Measurements from ENCODE around the gene KRTAP12-1. TPM values are rescaled to one million over a fixed set of nuclear protein-coding genes. Genes with fewer than 3 reads are reported as not detected.
"Not testable (repeated sequence)": the region's sequence is repeated elsewhere in the genome, so short reads cannot be mapped to it uniquely, and the experiment has no call there.

The KRTAP12-1 gene
- total RNA-seq, 2 experiments from 2014 or later, result not detected

- ChIA-PET POLR2A (no interaction called here), CTCF (interaction anchor here (0.9 kb wide), 1 partner anchor 12 kb away, joined by 3 read pairs; no protein-coding TSS in a partner anchor)
- no peak for DNase-seq
- no peak overlapping the region for H3K27ac Mint-ChIP-seq
- intact Hi-C loops (cut with micrococcal nuclease), result no loop called here
- peaks cover 11% of the 10 kb centered on the region for H3K27me3 Mint-ChIP-seq
- H3K9me3 Mint-ChIP-seq, result peaks cover 17% of the 10 kb centered on the region
- H3K36me3 Mint-ChIP-seq, result peaks cover 8% of the 10 kb centered on the region
- H3K4me1 Mint-ChIP-seq (ENCODE audit: low read depth), result peaks cover 8% of the 10 kb centered on the region
- no peak overlapping the region for H3K4me3 Mint-ChIP-seq
These were observed 9.7 kb upstream of the KRTAP12-1 start for GRCh38 chr21:44691686-44692085.

- H3K27me3 Mint-ChIP-seq; POLR2A ChIA-PET; DNase-seq; H3K36me3 Mint-ChIP-seq; CTCF ChIA-PET; H3K4me3 Mint-ChIP-seq; intact Hi-C loops (cut with micrococcal nuclease); H3K27ac Mint-ChIP-seq: not testable (repeated sequence)
- H3K9me3 Mint-ChIP-seq, result peaks cover 17% of the 10 kb centered on the region
- peaks cover 11% of the 10 kb centered on the region for H3K4me1 Mint-ChIP-seq (ENCODE audit: low read depth)
These were observed 7.8 kb upstream of the KRTAP12-1 start for GRCh38 chr21:44689740-44690139.

GRCh38 chr21:44687671-44688070, 5.7 kb upstream of the KRTAP12-1 start:
- H3K4me1 Mint-ChIP-seq (ENCODE audit: low read depth), result peaks cover 9% of the 10 kb centered on the region
- H3K27ac Mint-ChIP-seq, result no peak overlapping the region
- H3K9me3 Mint-ChIP-seq, result peaks cover 7% of the 10 kb centered on the region
- intact Hi-C loops (cut with micrococcal nuclease), result no loop called here
- no peak for DNase-seq
- CTCF ChIA-PET, result no interaction called here
- peaks cover 9% of the 10 kb centered on the region for H3K27me3 Mint-ChIP-seq
- no peak overlapping the region for H3K4me3 Mint-ChIP-seq
- peaks cover 4% of the 10 kb centered on the region for H3K36me3 Mint-ChIP-seq
- POLR2A ChIA-PET, result no interaction called here

- no peak for DNase-seq
- peaks cover under 1% of the 10 kb centered on the region for H3K9me3 Mint-ChIP-seq
- H3K4me1 Mint-ChIP-seq (ENCODE audit: low read depth), result peaks cover 9% of the 10 kb centered on the region
- POLR2A ChIA-PET, result no interaction called here
- no peak overlapping the region for H3K27ac Mint-ChIP-seq
- no peak overlapping the region for H3K4me3 Mint-ChIP-seq
- peaks cover 9% of the 10 kb centered on the region for H3K27me3 Mint-ChIP-seq
- CTCF ChIA-PET, result no interaction called here
- intact Hi-C loops (cut with micrococcal nuclease), result no loop called here
- H3K36me3 Mint-ChIP-seq, result no peaks in the 10 kb centered on the region
These were observed 5.0 kb upstream of the KRTAP12-1 start for GRCh38 chr21:44686843-44687561.

GRCh38 chr21:44686000-44686781, 4.2 kb upstream of the KRTAP12-1 start:
- Mint-ChIP-seq H3K4me1 (ENCODE audit: low read depth) (peaks cover 6% of the 10 kb centered on the region), H3K4me3 (no peak overlapping the region), H3K27me3 (peaks cover 9% of the 10 kb centered on the region), H3K36me3 (no peaks in the 10 kb centered on the region), H3K9me3 (no peaks in the 10 kb centered on the region), H3K27ac (no peak overlapping the region)
- intact Hi-C loops (cut with micrococcal nuclease), result no loop called here
- ChIA-PET CTCF (no interaction called here), POLR2A (no interaction called here)
- DNase-seq, result no peak

GRCh38 chr21:44685050-44685449, 3.1 kb upstream of the KRTAP12-1 start:
- H3K27ac Mint-ChIP-seq; H3K36me3 Mint-ChIP-seq; H3K4me1 Mint-ChIP-seq (ENCODE audit: low read depth); DNase-seq; H3K9me3 Mint-ChIP-seq; H3K4me3 Mint-ChIP-seq; intact Hi-C loops (cut with micrococcal nuclease); CTCF ChIA-PET; H3K27me3 Mint-ChIP-seq; POLR2A ChIA-PET: not testable (repeated sequence)

- intact Hi-C loops (cut with micrococcal nuclease), result no loop called here
- Mint-ChIP-seq H3K27me3 (peaks cover 9% of the 10 kb centered on the region), H3K4me1 (ENCODE audit: low read depth) (peaks cover 6% of the 10 kb centered on the region), H3K27ac (no peak overlapping the region), H3K9me3 (no peaks in the 10 kb centered on the region), H3K36me3 (no peaks in the 10 kb centered on the region), H3K4me3 (no peak overlapping the region)
- DNase-seq, result no peak
- ChIA-PET CTCF (no interaction called here), POLR2A (no interaction called here)
These were observed 2.5 kb upstream of the KRTAP12-1 start for GRCh38 chr21:44684483-44684882.

- peaks cover 6% of the 10 kb centered on the region for H3K4me1 Mint-ChIP-seq (ENCODE audit: low read depth)
- H3K36me3 Mint-ChIP-seq, result no peaks in the 10 kb centered on the region
- no peak overlapping the region for H3K4me3 Mint-ChIP-seq
- no peak for DNase-seq
- peaks cover 9% of the 10 kb centered on the region for H3K27me3 Mint-ChIP-seq
- ChIA-PET CTCF (no interaction called here), POLR2A (no interaction called here)
- H3K9me3 Mint-ChIP-seq, result no peaks in the 10 kb centered on the region
- no peak overlapping the region for H3K27ac Mint-ChIP-seq
- intact Hi-C loops (cut with micrococcal nuclease), result no loop called here
These were observed 2.1 kb upstream of the KRTAP12-1 start for GRCh38 chr21:44684077-44684476.

- Mint-ChIP-seq H3K27ac (no peak overlapping the region), H3K4me3 (no peak overlapping the region), H3K9me3 (no peaks in the 10 kb centered on the region), H3K36me3 (no peaks in the 10 kb centered on the region), H3K27me3 (peaks cover 9% of the 10 kb centered on the region), H3K4me1 (ENCODE audit: low read depth) (peaks cover 6% of the 10 kb centered on the region)
- DNase-seq, result no peak
- intact Hi-C loops (cut with micrococcal nuclease), result no loop called here
- CTCF ChIA-PET, result interaction anchor here (1.7 kb wide), 1 partner anchor 110 kb away, joined by 4 read pairs; no protein-coding TSS in a partner anchor
- POLR2A ChIA-PET, result no interaction called here
These were observed 703 bp upstream of the KRTAP12-1 start for GRCh38 chr21:44682580-44683151.

GRCh38 chr21:44681152-44681551, 811 bp downstream of the KRTAP12-1 start:
- no peak for DNase-seq
- intact Hi-C loops (cut with micrococcal nuclease), result no loop called here
- CTCF ChIA-PET, result interaction anchor here (1.7 kb wide), 1 partner anchor 112 kb away, joined by 4 read pairs; no protein-coding TSS in a partner anchor
- POLR2A ChIA-PET, result no interaction called here
- peaks cover 2% of the 10 kb centered on the region for H3K4me1 Mint-ChIP-seq (ENCODE audit: low read depth)
- H3K4me3 Mint-ChIP-seq, result no peak overlapping the region
- no peaks in the 10 kb centered on the region for H3K36me3 Mint-ChIP-seq
- peaks cover 4% of the 10 kb centered on the region for H3K27me3 Mint-ChIP-seq
- no peak overlapping the region for H3K27ac Mint-ChIP-seq
- no peaks in the 10 kb centered on the region for H3K9me3 Mint-ChIP-seq

- H3K36me3 Mint-ChIP-seq, result peaks cover 1% of the 10 kb centered on the region
- H3K4me3 Mint-ChIP-seq, result no peak overlapping the region
- H3K9me3 Mint-ChIP-seq, result peaks cover 6% of the 10 kb centered on the region
- H3K4me1 Mint-ChIP-seq (ENCODE audit: low read depth), result no peaks in the 10 kb centered on the region
- no peak for DNase-seq
- CTCF ChIA-PET, result no interaction called here
- intact Hi-C loops (cut with micrococcal nuclease), result no loop called here
- H3K27ac Mint-ChIP-seq, result no peak overlapping the region
- POLR2A ChIA-PET, result no interaction called here
- H3K27me3 Mint-ChIP-seq, result no peaks in the 10 kb centered on the region
These were observed 4.1 kb downstream of the KRTAP12-1 start for GRCh38 chr21:44677881-44678280.

- Mint-ChIP-seq H3K4me1 (ENCODE audit: low read depth) (no peaks in the 10 kb centered on the region), H3K36me3 (peaks cover 7% of the 10 kb centered on the region), H3K27me3 (no peaks in the 10 kb centered on the region), H3K27ac (no peak overlapping the region), H3K4me3 (no peak overlapping the region), H3K9me3 (peaks cover 20% of the 10 kb centered on the region)
- CTCF ChIA-PET, result no interaction called here
- intact Hi-C loops (cut with micrococcal nuclease), result no loop called here
- POLR2A ChIA-PET, result no interaction called here
- no peak for DNase-seq
These were observed 10.1 kb downstream of the KRTAP12-1 start for GRCh38 chr21:44671911-44672310.
